ENCODE measurements around the gene HHIPL1.

GRCh38 chr14:99679111-99679510, 34.2 kb downstream of the HHIPL1 start:
- TF ChIP-seq POLR2AphosphoS5 (IDR thresholded peaks at IDR 0.05; ENCODE audit: borderline replicate concordance, low read depth, low read length) (no peak), EZH2 (IDR thresholded peaks at IDR 0.05) (no peak)
